GM18499 (cell line): ENCODE data around the gene PFKFB2.

Source experiments
- ATAC-seq: cut with Tn5 transposase; IDR thresholded peaks from one replicate; pipeline ENCODE4 v1.9.1; 2021; ENCODE audit warnings: moderate number of reproducible peaks; ENCODE audit not compliant: insufficient read depth, unreplicated experiment

Gene PFKFB2

GRCh38 chr1:207052911-207053769, at the start of gene PFKFB2:
TSS of gene PFKFB2 (plus strand) at chr1:207053275. CDS start at chr1:207054718, 1,443 bp downstream.
- ATAC-seq = peak; percentile 42

GRCh38 chr1:207004931-207005830, 47.9 kb upstream of the PFKFB2 start:
- ATAC-seq = no peak

- ATAC-seq = no peak
These were observed 47.0 kb upstream of the PFKFB2 start for GRCh38 chr1:207006083-207006482.

GRCh38 chr1:207006914-207007313, 46.2 kb upstream of the PFKFB2 start:
- no peak for ATAC-seq

- ATAC-seq = no peak
These were observed 45.6 kb upstream of the PFKFB2 start for GRCh38 chr1:207007352-207008033.

- ATAC-seq = no peak
These were observed 43.8 kb upstream of the PFKFB2 start for GRCh38 chr1:207009182-207009850.

GRCh38 chr1:207009945-207010344, 43.1 kb upstream of the PFKFB2 start:
- ATAC-seq = no peak

GRCh38 chr1:207010726-207011125, 42.3 kb upstream of the PFKFB2 start:
- ATAC-seq = no peak

GRCh38 chr1:207013321-207014085, 39.6 kb upstream of the PFKFB2 start:
- no peak for ATAC-seq

- ATAC-seq = no peak
These were observed 38.3 kb upstream of the PFKFB2 start for GRCh38 chr1:207014728-207015127.

- ATAC-seq = no peak
These were observed 37.3 kb upstream of the PFKFB2 start for GRCh38 chr1:207015791-207016190.

GRCh38 chr1:207017615-207018559, 35.2 kb upstream of the PFKFB2 start:
- no peak for ATAC-seq

- no peak for ATAC-seq
These were observed 34.4 kb upstream of the PFKFB2 start for GRCh38 chr1:207018707-207019106.

GRCh38 chr1:207019161-207019560, 33.9 kb upstream of the PFKFB2 start:
- ATAC-seq = no peak

- no peak for ATAC-seq
These were observed 33.4 kb upstream of the PFKFB2 start for GRCh38 chr1:207019661-207020060.

GRCh38 chr1:207020065-207020708, 32.9 kb upstream of the PFKFB2 start:
- no peak for ATAC-seq

GRCh38 chr1:207020709-207021107, 32.4 kb upstream of the PFKFB2 start:
- ATAC-seq = no peak
